Gastroesophageal sphincter (tissue), 3 donors: ENCODE measurements around the gene NKX1-2.

ENCODE experiments used
- CTCF ChIP-seq, 4 experiments: fragments of 200-600 bp in 2 of 4; fragments of 450-650 bp in 2 of 4; sonication (generic) in 1 of 4; IDR thresholded peaks; one replicate each; pipeline ENCODE4 v1.5.1; 2017 to 2019; ENCODE audit warnings: antibody characterized with exemption in 4 of 4, mild to moderate bottlenecking in 2 of 4, moderate library complexity in 2 of 4
- EP300 ChIP-seq: sonication (generic); formaldehyde crosslinking; IDR thresholded peaks from one replicate; pipeline ENCODE4 v1.6.1; 2017; ENCODE audit warnings: antibody characterized with exemption, mild to moderate bottlenecking
- POLR2AphosphoS5 ChIP-seq: sonication (generic); formaldehyde crosslinking; IDR thresholded peaks from one replicate; pipeline ENCODE4 v1.6.1; 2017; ENCODE audit warnings: antibody characterized with exemption

GRCh38 chr10:124486635-124487034 is 36.8 kb upstream of the NKX1-2 start:
- TF ChIP-seq CTCF (IDR thresholded peaks at IDR 0.05) (no peak), EP300 (no peak), POLR2AphosphoS5 (no peak)
